Fibroblast of villous mesenchyme (primary cell): ENCODE measurements around the gene EXOSC10. TPM values are rescaled to one million over a fixed set of nuclear protein-coding genes. Genes with fewer than 3 reads are reported as not detected.
"Not testable (repeated sequence)": the region's sequence is repeated elsewhere in the genome, so short reads cannot be mapped to it uniquely, and the experiment has no call there.

Experiments used
- DNase-seq: peaks from one replicate; pipeline ENCODE4 v3.0.0-alpha.2; 2010; ENCODE audit warnings: low read depth
- H3K4me3 ChIP-seq: 2 replicates; pipeline ENCODE4 v1.5.1; 2011; ENCODE audit warnings: low read depth, mild to moderate bottlenecking, low read length
- CTCF ChIP-seq: IDR thresholded peaks from 2 replicates; pipeline ENCODE4 v1.5.1; 2012; ENCODE audit warnings: low read depth, mild to moderate bottlenecking, low read length; ENCODE audit not compliant: insufficient read depth
- total RNA-seq: library from RNA; depleted of rRNA; stranded (reverse); fragments of >200 nt; gene quantifications from 2 replicates; pipeline ENCODE4 v1.2.3, GENCODE V29; 2012

The EXOSC10 gene
- total RNA-seq, 1 donor: 60.5 TPM

GRCh38 chr1:11068600-11069473, 30.8 kb downstream of the EXOSC10 start:
- no peak for TF ChIP-seq CTCF
- DNase-seq: no peak
- H3K4me3 ChIP-seq: no peak overlapping the region

GRCh38 chr1:11067716-11068599, 31.7 kb downstream of the EXOSC10 start:
- no peak for DNase-seq
- TF ChIP-seq CTCF: no peak
- H3K4me3 ChIP-seq: no peak overlapping the region

GRCh38 chr1:11065796-11066195, 33.9 kb downstream of the EXOSC10 start:
- no peak for TF ChIP-seq CTCF
- H3K4me3 ChIP-seq: no peak overlapping the region
- no peak for DNase-seq

- no peak for DNase-seq
- TF ChIP-seq CTCF: no peak
- no peak overlapping the region for H3K4me3 ChIP-seq
Observed at GRCh38 chr1:11064942-11065341, 34.7 kb downstream of the EXOSC10 start.

- DNase-seq, H3K4me3 ChIP-seq: not testable (repeated sequence)
Observed at GRCh38 chr1:11063937-11064537, 35.6 kb downstream of the EXOSC10 start.

GRCh38 chr1:11062965-11063401, 36.7 kb downstream of the EXOSC10 start:
- TF ChIP-seq CTCF: no peak
- no peak overlapping the region for H3K4me3 ChIP-seq
- DNase-seq: no peak
